Measurements from ENCODE around the gene ENDOD1.
A peak's percentile ranks its signal among the peaks of the same experiment; 100 is the strongest.
"Not testable (repeated sequence)": the region's sequence is repeated elsewhere in the genome, so short reads cannot be mapped to it uniquely, and the experiment has no call there.

ENDOD1 gene, protein sequence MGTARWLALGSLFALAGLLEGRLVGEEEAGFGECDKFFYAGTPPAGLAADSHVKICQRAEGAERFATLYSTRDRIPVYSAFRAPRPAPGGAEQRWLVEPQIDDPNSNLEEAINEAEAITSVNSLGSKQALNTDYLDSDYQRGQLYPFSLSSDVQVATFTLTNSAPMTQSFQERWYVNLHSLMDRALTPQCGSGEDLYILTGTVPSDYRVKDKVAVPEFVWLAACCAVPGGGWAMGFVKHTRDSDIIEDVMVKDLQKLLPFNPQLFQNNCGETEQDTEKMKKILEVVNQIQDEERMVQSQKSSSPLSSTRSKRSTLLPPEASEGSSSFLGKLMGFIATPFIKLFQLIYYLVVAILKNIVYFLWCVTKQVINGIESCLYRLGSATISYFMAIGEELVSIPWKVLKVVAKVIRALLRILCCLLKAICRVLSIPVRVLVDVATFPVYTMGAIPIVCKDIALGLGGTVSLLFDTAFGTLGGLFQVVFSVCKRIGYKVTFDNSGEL

DNA sequence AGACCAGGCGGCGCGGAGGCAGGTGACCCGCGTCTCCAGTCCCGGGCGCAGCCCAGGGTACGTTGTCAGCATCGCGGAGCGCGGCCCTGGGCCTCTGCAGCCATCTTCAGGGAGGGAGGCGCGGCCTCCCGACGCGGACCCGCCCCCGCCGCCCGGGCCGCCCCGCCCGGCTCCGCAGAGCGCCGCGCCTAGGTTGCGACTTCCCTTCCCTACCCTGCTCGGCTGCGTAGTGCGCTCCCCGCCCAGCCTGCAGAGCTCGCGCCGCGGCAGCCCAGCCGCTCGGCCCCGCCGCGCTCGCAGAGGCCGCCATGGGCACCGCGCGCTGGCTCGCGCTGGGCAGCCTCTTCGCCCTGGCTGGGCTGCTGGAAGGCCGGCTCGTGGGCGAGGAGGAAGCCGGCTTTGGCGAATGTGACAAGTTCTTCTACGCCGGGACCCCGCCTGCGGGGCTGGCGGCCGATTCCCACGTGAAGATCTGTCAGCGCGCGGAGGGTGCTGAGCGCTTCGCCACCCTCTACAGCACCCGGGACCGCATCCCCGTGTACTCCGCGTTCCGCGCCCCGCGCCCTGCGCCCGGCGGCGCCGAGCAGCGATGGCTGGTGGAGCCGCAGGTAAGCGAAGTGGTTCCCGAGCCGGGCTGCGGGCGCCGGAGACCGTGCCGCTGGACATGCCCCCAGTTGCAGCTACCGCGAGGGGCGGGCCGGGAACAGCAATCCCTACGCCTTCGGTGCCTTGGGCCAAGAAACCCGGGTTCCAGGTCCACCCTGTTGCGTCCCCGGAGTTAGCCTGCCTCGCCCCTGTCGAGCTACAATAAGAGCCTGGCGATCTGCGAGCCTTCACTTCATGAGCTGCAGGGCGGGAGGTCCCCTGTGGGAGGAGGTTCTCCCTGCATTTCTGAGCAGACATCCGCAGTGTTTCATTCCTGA, at the start of gene ENDOD1:
Gene ENDOD1, plus strand, starts transcription at position 227 of the 923 bp plus-strand sequence. Its CDS starts 82 bp downstream, at position 309.
- H3K4me3 ChIP-seq (ENCODE audit: low read depth, low read length) = peak within 1 kb of the TSS; percentile 52
- DNase-seq (ENCODE audit: low read depth) = peak; percentile 87
- TF ChIP-seq, protein P1, sequence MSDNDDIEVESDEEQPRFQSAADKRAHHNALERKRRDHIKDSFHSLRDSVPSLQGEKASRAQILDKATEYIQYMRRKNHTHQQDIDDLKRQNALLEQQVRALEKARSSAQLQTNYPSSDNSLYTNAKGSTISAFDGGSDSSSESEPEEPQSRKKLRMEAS (IDR thresholded peaks at IDR 0.05; ENCODE audit: low read depth, low read length) = no peak
- no peak for TF ChIP-seq MYC (IDR thresholded peaks at IDR 0.05; ENCODE audit: low read depth, low read length)
- no peak for TF ChIP-seq POLR2A (IDR thresholded peaks at IDR 0.05; ENCODE audit: extremely low read depth, insufficient read length)
- TF ChIP-seq, protein P2, sequence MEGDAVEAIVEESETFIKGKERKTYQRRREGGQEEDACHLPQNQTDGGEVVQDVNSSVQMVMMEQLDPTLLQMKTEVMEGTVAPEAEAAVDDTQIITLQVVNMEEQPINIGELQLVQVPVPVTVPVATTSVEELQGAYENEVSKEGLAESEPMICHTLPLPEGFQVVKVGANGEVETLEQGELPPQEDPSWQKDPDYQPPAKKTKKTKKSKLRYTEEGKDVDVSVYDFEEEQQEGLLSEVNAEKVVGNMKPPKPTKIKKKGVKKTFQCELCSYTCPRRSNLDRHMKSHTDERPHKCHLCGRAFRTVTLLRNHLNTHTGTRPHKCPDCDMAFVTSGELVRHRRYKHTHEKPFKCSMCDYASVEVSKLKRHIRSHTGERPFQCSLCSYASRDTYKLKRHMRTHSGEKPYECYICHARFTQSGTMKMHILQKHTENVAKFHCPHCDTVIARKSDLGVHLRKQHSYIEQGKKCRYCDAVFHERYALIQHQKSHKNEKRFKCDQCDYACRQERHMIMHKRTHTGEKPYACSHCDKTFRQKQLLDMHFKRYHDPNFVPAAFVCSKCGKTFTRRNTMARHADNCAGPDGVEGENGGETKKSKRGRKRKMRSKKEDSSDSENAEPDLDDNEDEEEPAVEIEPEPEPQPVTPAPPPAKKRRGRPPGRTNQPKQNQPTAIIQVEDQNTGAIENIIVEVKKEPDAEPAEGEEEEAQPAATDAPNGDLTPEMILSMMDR (IDR thresholded peaks at IDR 0.05; ENCODE audit: low read depth, low read length) = no peak

DNA sequence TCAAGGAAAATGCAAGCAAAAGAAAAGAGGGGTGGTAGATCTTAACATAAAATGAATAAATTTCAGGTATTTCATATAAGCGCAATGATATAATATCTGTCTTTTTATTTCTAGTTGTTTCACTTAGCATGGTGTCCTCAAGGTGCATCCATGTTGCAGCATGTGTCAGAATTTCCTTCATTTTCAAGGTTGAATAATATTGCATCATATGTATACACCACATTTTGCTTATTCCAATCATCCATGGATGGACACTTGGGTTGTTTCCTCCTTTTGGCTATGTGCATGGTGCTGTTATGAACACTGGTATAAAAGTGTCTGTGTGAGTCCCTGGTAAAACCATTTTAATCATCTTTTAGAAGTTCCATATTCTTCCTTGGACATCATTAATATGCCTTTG, 47.4 kb upstream of the ENDOD1 start:
- H3K4me3 ChIP-seq (ENCODE audit: low read depth, low read length) = no peak overlapping the region
- TF ChIP-seq, protein P1 (IDR thresholded peaks at IDR 0.05; ENCODE audit: low read depth, low read length) = no peak
- TF ChIP-seq, protein P2 (IDR thresholded peaks at IDR 0.05; ENCODE audit: low read depth, low read length) = no peak
- no peak for TF ChIP-seq POLR2A (IDR thresholded peaks at IDR 0.05; ENCODE audit: extremely low read depth, insufficient read length)
- no peak for TF ChIP-seq MYC (IDR thresholded peaks at IDR 0.05; ENCODE audit: low read depth, low read length)
- DNase-seq (ENCODE audit: low read depth) = no peak

DNA sequence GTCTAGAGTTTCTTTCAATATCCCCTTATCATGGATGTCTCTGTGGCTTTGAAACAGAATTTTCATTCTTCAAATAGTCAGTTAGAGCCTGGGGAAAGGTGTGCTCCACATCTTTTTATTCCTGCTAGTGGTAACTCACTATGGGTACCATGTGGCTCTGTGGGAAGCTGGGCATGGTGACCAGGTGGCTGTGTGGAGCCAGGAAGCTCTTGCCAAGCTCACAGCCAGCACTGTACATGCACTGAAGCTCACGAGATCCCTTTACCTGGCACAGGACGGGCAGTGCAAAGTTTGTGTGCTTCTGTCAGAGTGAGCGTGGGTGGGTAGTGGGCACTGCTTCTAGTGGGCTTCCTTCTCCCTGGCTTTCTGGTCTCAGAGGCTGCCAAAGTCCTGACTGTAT, 46.7 kb upstream of the ENDOD1 start:
- TF ChIP-seq, protein P1 (IDR thresholded peaks at IDR 0.05; ENCODE audit: low read depth, low read length) = no peak
- TF ChIP-seq, protein P2 (IDR thresholded peaks at IDR 0.05; ENCODE audit: low read depth, low read length) = no peak
- TF ChIP-seq MYC (IDR thresholded peaks at IDR 0.05; ENCODE audit: low read depth, low read length) (no peak), POLR2A (IDR thresholded peaks at IDR 0.05; ENCODE audit: extremely low read depth, insufficient read length) (no peak)
- H3K4me3 ChIP-seq (ENCODE audit: low read depth, low read length) = no peak overlapping the region
- DNase-seq (ENCODE audit: low read depth) = no peak

DNA sequence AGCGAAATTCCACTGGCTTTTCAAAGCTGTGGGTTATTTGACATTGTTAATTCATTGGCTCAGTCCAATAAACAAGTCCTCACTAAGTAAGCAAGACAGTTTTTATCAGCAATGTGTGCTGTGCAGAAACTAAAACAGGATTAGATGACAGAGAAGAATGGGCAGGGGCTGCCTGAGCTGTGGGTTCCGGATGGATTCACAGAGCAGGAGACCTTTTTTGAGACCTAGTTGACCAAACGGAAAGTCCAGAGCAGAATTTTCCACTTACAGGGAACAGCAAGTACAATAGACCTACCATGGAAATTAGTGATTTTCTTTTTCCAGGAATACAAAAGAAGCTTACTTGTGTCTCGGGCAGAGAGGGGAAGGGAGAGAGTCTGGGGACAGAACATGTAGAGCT, 45.6 kb upstream of the ENDOD1 start:
- no peak for DNase-seq (ENCODE audit: low read depth)
- H3K4me3 ChIP-seq (ENCODE audit: low read depth, low read length) = no peak overlapping the region
- TF ChIP-seq, protein P2 (IDR thresholded peaks at IDR 0.05; ENCODE audit: low read depth, low read length) = no peak
- TF ChIP-seq MYC (IDR thresholded peaks at IDR 0.05; ENCODE audit: low read depth, low read length) = no peak
- TF ChIP-seq, protein P1 (IDR thresholded peaks at IDR 0.05; ENCODE audit: low read depth, low read length) = no peak
- TF ChIP-seq POLR2A (IDR thresholded peaks at IDR 0.05; ENCODE audit: extremely low read depth, insufficient read length) = no peak

DNA sequence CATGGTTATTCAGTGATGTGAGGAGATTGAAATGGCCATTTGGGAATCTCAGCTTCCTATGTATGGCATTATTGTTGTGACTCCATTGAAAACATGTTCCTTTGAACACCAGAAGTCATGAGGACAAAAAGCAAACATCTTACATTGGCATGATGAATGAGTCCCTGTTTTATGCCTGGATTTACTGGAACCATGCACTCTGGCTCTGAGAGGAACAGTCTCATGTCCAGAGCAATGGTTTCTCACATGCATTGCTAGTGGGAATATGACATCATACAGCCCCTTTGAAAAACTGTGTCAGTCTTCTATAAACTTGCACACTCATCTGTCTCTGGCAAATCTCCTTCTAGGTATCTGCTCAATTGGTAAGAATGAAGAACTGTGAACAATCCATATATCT, 43.8 kb upstream of the ENDOD1 start:
- TF ChIP-seq, protein P1 (IDR thresholded peaks at IDR 0.05; ENCODE audit: low read depth, low read length) = no peak
- TF ChIP-seq POLR2A (IDR thresholded peaks at IDR 0.05; ENCODE audit: extremely low read depth, insufficient read length) (no peak), MYC (IDR thresholded peaks at IDR 0.05; ENCODE audit: low read depth, low read length) (no peak)
- no peak for DNase-seq (ENCODE audit: low read depth)
- H3K4me3 ChIP-seq (ENCODE audit: low read depth, low read length) = no peak overlapping the region

DNA sequence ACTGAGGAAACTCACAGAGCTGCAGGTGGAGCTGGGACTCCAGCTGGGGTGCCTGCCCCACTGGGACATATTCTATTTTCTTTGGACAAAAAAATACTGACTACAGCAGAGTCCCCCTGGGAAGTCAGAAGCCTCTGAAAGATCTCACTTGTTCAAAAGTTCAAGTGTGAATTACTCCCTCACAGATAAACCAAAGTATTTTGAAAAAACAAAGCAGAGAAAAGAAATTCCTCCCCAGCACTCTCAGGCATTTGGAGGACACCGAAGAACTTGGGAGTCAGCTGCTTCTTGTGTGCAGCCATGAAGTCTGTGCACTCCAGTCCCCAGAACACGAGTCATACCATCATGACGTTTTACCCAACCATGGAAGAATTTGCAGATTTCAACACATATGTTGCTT, 40.5 kb upstream of the ENDOD1 start, which contains the start of gene KDM4F:
Gene KDM4F, plus strand, starts transcription at position 301 of the 400 bp plus-strand sequence.
- not testable (repeated sequence) for H3K4me3 ChIP-seq (ENCODE audit: low read depth, low read length); DNase-seq (ENCODE audit: low read depth)

Data from NB4 (cell line).